HG03280 (cell line): ENCODE results near the gene MRS2.

Source experiments
- ATAC-seq: cut with Tn5 transposase; IDR thresholded peaks from one replicate; pipeline ENCODE4 v1.9.1; 2021; ENCODE audit warnings: mild to moderate bottlenecking, moderate library complexity; ENCODE audit not compliant: unreplicated experiment

MRS2 gene

DNA sequence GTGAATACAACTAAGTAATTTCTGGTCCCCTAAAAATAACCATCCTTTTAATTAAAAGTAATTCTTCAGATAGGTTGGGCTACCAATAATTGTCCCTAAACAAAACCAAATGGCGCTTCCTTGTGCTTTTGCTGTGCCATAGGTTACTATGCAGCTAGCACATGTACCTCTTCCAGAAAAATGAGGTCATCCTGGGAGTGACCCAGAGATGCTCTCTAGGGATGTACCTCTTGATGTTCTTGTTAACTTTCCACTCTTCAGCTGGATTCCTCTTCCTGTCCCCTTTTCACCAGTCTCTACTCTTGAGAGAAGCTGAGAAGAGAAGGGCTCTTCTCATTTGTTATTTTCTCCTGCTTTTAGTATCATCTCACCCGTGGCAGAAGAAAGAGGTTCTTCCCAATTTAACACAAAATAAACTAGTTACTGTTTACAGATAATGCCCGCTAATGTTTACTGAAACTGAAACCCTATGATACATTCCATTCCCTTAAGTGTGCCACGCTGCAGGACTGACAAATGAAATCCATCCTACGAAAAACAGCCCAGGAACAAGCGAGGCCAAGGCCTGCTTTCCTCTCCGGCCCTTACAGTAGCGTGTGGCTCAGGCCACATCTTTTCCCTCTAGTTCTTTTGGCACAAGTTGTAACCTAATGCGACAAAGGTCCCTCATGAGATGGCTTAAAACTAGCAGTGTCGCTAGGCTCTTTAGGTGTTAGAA, 24.2 kb downstream of the MRS2 start:
- ATAC-seq, result no peak

DNA sequence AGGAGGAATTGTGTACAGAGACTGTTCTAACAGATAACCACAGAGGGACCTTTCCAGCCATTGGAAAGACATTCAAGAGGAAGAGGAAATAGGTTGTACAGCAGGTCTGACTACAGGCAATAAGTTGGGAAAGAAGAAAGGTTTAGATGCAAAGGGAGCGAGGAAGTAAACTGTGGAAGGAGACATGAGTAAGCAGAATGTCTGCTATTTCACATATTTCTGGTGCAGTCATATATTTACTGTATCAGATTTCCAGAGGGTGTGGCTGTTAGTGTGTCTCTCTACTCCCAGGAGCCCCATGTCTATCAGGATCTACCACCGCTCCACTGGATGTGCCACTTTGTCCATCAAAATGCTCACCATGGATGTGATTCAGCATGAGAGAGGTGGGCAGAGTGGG, 25.9 kb downstream of the MRS2 start:
- ATAC-seq, result no peak

DNA sequence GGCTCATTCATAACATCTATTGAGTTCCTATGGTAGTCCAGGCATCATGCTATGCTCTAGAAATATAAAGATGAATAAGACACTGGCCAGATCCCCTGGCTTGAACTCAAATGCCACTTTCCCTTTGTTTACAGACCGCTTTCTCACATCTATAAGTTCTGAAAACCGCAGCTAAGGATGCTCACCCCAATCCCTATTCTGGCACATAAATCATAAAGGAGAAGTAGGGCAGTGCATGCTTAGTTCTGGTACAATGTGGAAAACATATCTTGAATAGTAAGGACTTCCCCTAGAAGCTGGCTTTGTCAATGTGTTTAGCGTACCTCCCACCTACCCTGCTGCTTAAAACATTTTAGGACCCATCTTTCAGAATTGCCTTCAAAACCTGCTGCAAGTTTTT, 26.4 kb downstream of the MRS2 start:
- no peak for ATAC-seq

DNA sequence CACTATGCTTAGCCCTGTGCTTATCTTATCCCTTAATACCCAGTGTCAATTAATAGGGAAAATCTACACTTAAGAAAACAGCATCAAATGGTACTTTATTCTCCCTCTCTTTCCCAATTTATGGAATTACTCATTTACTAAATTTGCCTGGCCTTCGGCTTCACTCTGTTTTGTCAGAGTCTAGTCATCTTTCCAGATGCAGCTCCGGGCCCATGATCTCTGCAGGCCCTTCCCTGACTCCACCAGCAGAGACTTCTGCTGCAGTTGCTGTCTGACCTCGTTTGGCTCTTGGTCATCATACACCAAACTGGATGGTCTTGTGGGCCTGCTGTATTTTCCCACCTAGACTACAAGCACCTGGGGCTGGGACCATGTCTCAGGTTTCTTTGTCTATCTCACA, 27.4 kb downstream of the MRS2 start:
- no peak for ATAC-seq

DNA sequence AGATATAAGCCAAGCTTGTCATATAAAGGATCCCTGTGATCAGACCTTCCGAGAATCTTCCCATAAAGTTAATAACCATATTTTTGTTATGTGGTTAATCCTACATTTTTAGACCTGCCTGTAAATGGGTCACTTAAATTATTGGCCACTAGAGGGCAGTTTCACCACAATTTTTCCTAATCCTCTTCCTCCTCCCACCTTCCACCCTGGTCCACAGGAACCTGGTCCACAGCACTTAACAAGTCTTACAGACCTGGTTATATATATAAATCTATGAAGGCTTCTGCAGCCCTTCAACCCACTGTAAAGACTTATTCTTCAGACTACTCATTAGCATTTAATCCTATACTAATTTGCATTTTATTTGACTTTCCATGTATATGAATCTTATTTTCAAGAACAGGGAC, 28.3 kb downstream of the MRS2 start:
- no peak for ATAC-seq

DNA sequence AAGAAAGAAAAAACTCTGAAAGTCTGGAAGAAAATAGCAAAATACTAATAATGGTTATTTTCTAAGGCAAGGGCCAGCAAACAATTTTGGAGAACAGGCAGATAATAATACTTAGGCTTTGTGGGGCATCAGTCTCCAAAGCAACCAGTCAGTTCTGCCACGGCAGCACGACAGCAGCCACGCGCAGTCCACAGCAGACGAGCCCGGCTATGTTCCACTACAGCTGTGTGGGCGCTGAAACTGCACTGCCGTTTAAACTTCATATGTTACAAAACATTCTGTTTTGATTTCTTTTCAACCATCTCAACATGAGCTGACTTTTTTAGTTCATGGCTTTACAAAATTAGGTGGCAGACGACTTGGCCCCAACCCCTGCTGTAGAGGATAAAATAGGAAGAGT, 29.9 kb downstream of the MRS2 start:
- ATAC-seq, result no peak

DNA sequence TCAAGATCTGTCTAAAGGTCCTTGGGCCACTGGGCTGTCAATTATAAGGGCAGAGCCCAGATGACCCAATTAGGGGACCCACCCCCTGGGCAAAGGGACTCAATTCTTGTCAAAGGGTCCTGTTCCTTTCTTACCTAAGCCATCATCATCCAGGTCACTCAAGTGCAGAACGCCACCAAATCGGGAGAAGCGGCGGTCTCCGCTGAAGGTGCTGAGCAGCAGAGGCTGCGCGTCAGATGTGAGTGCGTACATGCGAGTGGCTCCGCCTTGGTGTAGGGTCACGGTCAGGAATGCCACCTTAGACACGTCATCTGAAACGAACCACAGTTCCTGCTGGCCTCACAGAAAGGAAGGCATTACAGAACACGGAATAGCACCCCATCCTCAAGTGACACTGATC, 34.2 kb downstream of the MRS2 start:
- ATAC-seq, result no peak

DNA sequence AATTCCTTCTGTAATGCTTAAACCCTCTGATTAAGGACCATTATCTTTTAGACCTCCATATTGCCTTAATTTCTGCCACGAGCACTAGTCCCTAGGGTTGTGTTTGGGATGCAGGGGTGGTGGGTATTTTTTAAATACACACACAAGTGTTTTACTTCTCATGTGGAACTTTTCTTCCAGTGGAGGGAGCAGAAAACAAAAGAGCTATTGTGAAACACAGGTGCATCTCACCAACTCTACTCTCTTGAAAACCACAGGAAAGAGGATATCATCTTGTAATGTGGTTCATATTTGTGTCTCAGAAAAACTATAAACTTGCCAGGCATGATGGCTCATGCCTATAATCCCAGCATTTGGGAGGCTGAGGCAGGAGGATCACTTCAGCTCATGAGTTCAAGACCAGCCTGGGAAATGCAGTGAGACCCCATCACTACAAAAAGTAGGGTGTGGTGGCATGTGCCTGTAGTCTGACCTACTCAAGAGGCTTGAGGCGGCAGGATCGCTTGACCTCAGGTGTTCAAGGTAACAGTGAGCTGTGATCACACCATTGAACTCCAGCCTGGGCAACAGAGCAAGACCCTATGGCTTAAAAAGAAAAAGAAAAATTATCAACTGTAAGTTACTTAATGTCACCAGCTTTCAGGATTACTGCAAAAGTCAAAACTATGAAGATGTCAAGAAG, 37.3 kb downstream of the MRS2 start:
- no peak for ATAC-seq

DNA sequence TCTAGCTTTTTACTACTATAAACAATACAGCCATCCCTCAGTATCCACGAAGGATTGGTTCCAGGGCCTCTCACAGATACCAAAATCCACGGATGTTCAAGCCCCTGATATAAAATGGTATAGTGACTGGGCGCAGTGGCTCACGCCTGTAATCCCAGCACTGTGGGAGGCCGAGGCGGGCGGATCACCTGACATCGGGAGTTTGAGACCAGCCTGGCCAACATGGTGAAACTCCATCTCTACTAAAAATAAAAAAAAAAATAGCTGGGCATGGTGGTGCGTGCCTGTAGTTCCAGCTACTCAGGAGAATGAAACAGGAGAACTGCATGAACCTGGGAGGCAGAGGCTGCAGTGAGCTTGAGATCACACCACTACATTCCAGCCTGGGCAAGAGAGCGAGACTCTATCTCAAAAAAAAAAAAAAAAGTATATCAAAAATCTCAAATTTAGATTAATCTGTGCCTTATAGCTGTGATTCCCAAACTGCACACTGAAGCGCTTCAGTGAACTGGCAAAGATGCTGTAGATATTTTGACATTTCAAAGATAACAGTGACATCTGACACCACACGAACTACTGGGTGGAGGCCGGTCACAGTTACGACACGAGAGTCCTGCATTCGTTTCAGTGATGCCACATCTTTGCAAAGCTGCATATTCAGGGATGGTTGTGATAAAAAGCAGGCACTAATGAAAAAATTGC, 38.3 kb downstream of the MRS2 start:
- ATAC-seq, result no peak

DNA sequence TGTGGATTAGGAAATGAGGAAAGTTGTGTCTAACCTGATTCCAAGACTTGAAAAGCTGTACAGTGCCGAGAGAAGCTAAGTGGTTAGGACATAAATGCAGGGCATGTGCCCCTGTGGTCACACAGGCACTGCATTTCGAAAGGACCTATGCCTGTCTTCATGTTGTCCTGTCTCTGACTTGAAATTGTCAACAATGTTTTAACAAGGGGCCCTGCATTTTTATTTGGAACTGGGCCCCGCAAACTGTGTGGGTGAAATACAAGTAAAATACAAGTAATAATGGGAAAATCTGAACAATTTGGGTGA, 38.8 kb downstream of the MRS2 start:
- no peak for ATAC-seq

DNA sequence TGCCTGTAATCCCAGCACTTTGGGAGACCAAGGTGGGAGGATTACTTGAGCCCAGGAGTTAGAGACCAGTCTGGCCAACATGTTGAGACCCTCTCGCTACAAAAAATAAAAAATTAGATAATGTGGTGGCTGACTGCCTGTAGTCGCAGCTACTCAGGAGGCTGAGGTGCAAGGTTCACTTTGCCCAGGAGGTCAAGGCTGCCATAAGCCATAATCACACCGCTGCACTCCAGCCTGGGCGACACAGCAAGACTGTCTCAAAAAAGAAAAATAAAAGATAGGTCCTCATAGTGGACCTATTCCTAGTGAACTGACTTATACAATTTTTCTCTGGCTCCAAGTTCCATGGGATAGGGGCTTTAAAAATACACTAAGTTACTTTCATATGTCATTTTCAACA, 41.9 kb downstream of the MRS2 start:
- ATAC-seq, result no peak

DNA sequence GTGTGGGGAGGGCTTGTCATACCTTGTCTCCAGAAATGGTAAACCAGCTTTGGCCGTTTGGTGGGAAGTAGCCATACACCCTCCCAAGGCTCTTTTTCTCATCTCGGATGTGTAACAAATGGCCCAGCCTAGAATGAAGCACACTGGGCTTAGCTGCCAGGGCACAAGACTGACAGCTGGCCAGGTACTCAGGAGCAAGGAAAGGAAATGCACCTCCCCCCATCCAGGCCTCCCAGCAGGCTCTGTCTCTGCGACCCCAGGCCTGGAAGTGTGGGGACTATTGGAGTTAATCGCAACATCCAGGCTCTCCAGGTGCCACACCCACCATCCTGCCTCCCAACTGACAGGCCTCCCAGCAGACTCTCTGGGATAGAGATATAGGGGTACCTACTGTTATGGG, 43.0 kb downstream of the MRS2 start:
- no peak for ATAC-seq

DNA sequence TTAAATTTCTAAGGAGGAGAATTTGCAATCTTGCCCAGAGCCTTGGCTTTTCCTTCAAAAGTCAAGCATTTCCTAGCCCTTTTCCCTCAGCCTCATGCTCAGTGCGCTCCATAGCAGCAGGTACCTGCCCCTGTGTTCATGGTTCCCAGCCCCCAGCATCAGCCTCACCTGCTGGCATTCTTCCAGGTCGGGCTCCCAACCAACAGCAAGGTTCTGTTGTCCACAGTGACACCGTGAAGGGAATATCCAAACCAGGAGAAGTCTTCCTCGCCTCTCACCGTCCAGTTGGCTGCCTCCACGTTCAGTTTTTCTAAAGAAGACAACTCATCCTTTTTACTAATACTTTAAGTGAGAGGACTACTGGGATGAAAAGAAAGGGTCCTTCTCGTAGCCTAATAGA, 43.9 kb downstream of the MRS2 start:
- ATAC-seq, result no peak

DNA sequence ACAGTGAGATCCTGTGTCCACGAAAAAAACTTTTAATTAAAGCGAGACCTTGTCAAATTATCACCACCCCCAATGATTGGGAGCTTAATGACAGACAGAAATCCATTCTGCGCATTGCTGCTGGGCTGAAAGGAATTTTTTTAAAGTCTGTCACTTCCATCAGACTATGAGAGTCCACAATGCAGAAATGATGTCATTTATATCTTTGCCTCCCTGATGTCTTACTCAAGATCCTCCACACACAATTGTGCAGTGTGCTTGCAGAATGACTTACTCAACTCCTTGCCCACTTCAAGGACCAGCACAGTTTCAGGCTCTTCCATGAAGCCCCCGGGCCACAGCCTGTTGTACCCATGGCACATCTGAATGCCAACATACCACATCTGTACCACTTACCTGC, 45.7 kb downstream of the MRS2 start:
- ATAC-seq, result no peak

DNA sequence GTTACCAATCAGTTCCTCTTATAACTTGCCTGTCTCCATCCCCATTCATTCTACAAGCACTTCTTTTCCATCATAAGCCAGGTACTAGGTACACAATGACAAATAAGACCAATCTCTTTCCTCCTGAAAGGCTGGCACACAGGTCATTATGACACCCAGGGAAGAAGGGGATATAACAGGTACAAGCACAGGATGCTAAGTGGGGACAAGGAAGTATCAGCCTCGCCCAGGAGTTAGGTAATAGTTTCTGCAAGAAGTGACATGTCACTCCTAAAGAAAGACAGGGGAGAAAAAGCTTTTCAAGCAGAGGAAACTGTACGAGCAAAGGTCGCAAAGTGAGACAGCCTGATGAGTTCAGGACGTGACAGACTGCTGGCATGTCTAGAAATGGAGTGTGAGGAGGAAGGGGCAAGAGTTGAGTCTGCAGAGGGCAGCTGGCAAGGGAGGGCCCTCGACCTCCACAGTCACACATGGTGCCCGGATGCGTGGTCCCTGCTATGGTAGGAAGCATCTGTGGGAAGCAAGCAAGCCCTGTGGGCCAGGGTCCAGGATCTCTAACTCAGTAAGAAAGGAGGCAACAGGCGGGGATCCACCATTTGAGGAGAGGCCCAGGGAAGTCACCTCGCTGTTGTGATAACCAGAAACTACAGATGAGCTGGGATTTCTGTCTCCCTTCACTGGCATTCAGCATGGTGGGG, 46.2 kb downstream of the MRS2 start:
- no peak for ATAC-seq

DNA sequence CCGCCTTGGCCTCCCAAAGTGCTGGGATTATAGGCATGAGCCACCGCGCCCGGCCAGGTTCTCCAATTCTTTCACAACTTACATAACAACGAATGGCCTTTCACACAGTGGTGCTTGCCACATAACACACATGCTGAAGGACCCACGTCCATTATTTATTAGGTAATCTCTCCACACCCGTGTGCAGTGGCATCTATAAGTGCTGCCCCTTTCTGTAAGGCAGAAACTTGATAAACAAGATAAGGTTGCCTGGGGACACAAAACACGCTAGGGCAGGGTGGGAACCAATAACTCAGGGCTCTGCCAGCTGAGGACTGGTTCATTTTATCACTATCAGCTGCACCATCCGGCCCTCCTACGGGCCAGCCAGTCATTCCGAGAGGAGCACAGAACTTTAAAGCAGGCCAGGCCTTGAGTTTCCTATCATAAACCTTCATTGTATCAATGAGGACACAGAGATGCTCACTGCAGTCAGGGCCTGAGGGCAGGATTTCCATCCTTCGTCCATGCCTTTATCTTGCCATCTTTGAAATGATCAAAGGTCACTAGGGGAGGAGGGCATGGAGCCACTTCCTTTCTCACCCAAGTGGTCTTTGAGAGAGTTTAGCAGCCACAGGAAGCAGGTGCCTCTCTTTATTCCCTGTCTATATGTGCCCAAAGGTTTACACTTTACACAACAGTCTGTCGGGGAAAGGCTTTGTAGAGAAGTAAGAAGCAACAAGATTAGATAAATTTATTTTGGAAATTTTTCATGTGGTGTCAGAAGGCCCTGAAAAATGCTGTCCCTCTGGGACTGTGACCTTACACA, 49.0 kb downstream of the MRS2 start:
- ATAC-seq, result no peak

DNA sequence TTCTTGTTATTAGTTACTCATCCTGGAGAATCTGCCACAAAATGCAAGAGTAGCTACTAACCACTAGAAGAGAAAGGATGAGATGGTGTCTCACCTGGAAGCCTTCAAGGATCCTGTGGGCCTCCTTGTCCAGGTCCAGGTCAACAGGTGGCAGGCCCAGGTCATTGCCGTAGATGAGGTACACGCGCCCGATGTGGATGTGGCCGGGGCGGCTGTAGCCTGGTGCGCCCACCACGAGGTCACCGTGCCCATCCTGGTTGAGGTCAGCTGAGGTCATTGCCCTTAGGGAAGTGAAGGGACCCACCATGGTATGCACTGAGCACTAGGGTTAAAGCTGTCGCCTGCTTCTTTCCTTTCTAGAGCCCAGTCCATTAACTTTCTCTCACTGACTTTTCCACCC, 51.2 kb downstream of the MRS2 start:
- no peak for ATAC-seq

DNA sequence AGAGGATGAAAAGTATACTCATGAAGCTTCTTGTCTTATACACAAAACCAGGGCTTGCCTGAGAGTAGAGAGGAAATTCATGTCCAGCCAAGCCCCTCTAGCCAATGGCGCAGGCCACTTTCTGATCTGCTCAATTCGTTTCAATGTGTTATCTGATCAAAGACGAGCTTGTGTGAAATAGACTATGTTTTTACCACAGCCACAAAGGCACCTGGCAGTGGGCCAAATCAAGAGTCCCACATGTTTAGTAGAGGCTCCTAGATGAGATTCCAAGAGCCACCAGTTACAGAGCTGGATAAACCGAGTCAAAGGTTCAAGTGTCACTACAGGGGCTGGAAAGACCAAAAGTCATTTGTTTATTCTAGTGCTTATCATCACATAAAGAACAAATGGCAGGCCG, 51.7 kb downstream of the MRS2 start:
- no peak for ATAC-seq

DNA sequence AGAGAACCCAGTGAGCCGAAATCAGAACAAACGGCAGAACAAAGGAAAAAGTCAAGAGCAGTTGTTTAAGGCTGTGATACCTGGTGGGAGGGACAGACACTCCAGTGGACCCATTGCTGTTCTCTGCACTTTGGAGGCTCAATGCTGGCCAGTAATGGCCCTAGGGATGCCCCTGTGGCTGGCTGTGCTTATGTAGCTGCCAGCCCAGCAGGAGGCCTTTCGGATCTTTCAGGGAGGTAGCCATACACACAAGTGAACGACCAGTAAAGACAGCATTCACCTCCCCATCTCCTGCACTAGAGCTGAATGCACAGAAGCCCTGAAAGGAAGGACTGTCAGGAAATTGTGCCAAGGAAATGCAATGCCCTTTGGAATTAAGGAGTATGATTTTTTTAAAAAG, 52.3 kb downstream of the MRS2 start:
- ATAC-seq, result no peak

DNA sequence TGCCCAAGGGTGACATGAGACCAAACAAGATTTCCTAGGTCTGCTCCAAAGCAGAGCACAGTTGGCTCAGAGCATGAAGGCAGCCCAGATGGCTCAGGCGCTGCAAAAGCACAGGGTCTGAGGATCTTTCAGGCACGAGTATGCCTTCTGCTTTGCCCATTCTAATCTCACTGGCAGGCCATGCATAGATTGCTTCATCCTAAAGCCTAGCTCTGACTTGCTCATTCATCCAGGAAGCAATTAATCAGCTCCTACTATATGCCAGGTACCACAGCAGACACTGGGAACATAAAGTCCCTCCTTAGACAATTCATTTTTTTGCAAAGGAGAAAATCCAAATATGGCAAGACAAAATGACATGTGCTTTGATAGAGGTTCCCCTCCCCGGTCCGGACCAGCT, 55.4 kb downstream of the MRS2 start:
- ATAC-seq, result no peak

DNA sequence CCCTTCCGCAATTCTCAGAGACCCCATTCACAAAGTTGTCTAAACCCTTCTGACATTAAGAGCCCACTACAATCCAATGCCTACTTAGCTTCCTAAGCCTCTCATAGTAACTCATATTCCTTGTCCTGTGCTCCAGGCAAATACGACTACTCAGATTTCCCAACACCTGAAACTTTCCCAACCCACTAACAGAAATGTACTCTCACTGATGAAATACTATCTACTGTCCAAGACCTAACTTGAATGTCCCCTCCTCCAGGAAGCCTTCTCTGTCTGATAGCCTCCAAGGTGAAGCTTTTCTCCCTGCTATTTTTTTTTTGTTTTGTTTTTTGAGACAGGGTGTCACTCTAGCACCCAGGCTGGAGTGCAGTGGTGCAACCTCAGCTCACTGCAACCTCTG, 56.2 kb downstream of the MRS2 start:
- no peak for ATAC-seq
